GM19099 (cell line): ENCODE results near the gene DSCAM.

Experiments
- POLR2A ChIP-seq: IDR thresholded peaks from 3 replicates; pipeline ENCODE4 v1.6.1; 2011; ENCODE audit warnings: low read depth; ENCODE audit not compliant: insufficient read length; ENCODE audit errors: extremely low read depth

DSCAM gene

GRCh38 chr21:40278345-40278744 is 568.6 kb downstream of the DSCAM start:
- TF ChIP-seq POLR2A = no peak

GRCh38 chr21:40276001-40276400 is 571.0 kb downstream of the DSCAM start:
- no peak for TF ChIP-seq POLR2A

GRCh38 chr21:40272037-40272436 is 574.9 kb downstream of the DSCAM start:
- TF ChIP-seq POLR2A = no peak

- no peak for TF ChIP-seq POLR2A
Measured at GRCh38 chr21:40271164-40271563, 575.8 kb downstream of the DSCAM start.

GRCh38 chr21:40270047-40270446 is 576.9 kb downstream of the DSCAM start:
- no peak for TF ChIP-seq POLR2A

GRCh38 chr21:40269239-40269638 is 577.7 kb downstream of the DSCAM start:
- TF ChIP-seq POLR2A = no peak

- TF ChIP-seq POLR2A = no peak
Measured at GRCh38 chr21:40257342-40257741, 589.6 kb downstream of the DSCAM start.

GRCh38 chr21:40255518-40256444 is 591.2 kb downstream of the DSCAM start:
- TF ChIP-seq POLR2A = no peak

GRCh38 chr21:40254540-40255465 is 592.2 kb downstream of the DSCAM start:
- TF ChIP-seq POLR2A = no peak

- TF ChIP-seq POLR2A = no peak
Measured at GRCh38 chr21:40253112-40253511, 593.8 kb downstream of the DSCAM start.

- no peak for TF ChIP-seq POLR2A
Measured at GRCh38 chr21:40250514-40251294, 596.3 kb downstream of the DSCAM start.

GRCh38 chr21:40244981-40245380 is 602.0 kb downstream of the DSCAM start:
- no peak for TF ChIP-seq POLR2A

GRCh38 chr21:40243685-40244084 is 603.3 kb downstream of the DSCAM start:
- no peak for TF ChIP-seq POLR2A

GRCh38 chr21:40242586-40243265 is 604.2 kb downstream of the DSCAM start:
- no peak for TF ChIP-seq POLR2A

GRCh38 chr21:40235528-40235927 is 611.4 kb downstream of the DSCAM start:
- no peak for TF ChIP-seq POLR2A

GRCh38 chr21:40231979-40232378 is 615.0 kb downstream of the DSCAM start:
- no peak for TF ChIP-seq POLR2A
